HG03469 (cell line): ENCODE measurements around the gene SPIN3.
"Not testable (repeated sequence)": the region's sequence is repeated elsewhere in the genome, so short reads cannot be mapped to it uniquely, and the experiment has no call there.

Experiments
- ATAC-seq: cut with Tn5 transposase; IDR thresholded peaks from one replicate; pipeline ENCODE4 v1.9.1; 2021; ENCODE audit warnings: mild to moderate bottlenecking, moderate library complexity, moderate number of reproducible peaks; ENCODE audit not compliant: unreplicated experiment

The SPIN3 gene

GRCh38 chrX:56995271-56995994, at the start of gene SPIN3:
SPIN3 (minus strand) TSS chrX:56995541; CDS start chrX:56994947, 594 bp downstream.
- peak; percentile 98 for ATAC-seq

GRCh38 chrX:57044245-57044644, 48.9 kb upstream of the SPIN3 start:
- no peak for ATAC-seq

- not testable (repeated sequence) for ATAC-seq
Measured at GRCh38 chrX:57037265-57037664, 41.9 kb upstream of the SPIN3 start.

GRCh38 chrX:56994375-56995270, 718 bp downstream of the SPIN3 start:
- ATAC-seq = no peak

DNA sequence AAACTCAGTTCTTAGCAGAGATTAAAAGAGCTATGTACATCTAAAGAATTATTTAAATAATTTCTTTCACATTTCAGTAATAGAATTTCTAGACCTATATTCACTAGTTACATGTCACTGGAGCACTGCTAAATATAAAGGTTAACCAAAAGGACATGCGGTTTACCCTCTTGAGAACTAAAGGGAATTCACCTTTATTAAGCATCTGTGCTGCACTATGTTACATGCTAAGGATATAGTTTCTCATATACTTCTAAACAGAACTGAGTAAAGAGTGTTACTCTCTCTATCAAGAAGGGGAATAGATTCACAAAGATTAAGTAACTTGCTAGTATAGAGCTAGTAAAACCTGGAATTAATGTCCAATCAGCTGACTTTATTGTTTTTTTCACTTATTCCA, 7.6 kb downstream of the SPIN3 start:
- ATAC-seq = no peak

GRCh38 chrX:56986138-56986537, 9.2 kb downstream of the SPIN3 start:
- ATAC-seq = peak; percentile 52

- peak; percentile 95 for ATAC-seq
Measured at GRCh38 chrX:56978172-56978571, 17.2 kb downstream of the SPIN3 start.

GRCh38 chrX:56975611-56976010, 19.7 kb downstream of the SPIN3 start:
- ATAC-seq = no peak

GRCh38 chrX:56974408-56974807, 20.9 kb downstream of the SPIN3 start:
- ATAC-seq = no peak

DNA sequence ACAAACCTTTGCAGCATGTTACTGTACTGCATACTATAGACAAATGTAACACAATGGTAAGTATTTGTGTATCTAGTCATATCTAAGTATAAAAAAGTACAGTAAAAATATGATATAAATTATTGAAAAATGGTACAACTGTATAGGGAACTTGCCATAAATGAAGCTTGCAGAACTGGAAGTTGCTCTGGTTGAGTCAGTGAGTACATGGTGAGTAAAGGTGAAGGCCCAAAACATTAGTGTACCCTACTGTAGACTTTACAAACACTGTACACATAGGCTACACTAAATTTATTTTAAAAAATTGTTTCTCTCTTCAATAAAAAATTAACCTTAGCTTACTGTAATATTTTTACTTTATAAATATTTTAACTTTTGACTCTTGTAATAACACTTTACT, 25.8 kb downstream of the SPIN3 start:
- ATAC-seq = no peak

DNA sequence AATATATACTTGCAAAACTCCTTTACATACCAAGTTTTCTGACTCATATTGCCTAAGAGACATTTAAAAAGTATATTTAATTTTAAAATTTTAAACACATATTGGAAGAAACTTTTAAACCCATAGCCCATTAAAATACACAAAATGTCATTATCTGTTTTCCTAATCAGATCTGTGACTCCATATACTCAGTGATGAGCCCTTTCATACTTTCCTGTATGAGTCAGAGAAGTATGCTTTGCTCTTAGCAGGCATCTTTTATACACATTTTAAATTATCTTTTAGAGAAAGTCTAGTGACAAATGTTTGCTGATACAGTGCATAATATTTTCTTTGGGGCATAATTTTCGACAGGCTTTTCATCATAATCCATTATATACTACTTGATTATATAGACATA, 26.4 kb downstream of the SPIN3 start:
- ATAC-seq = no peak

GRCh38 chrX:56963377-56963776, 32.0 kb downstream of the SPIN3 start:
- ATAC-seq = no peak

- ATAC-seq = no peak
Measured at GRCh38 chrX:56947699-56948098, 47.6 kb downstream of the SPIN3 start.

GRCh38 chrX:56946201-56946600, 49.1 kb downstream of the SPIN3 start:
- ATAC-seq = not testable (repeated sequence)

- not testable (repeated sequence) for ATAC-seq
Measured at GRCh38 chrX:56945226-56945625, 50.1 kb downstream of the SPIN3 start.

GRCh38 chrX:56943264-56943663, 52.1 kb downstream of the SPIN3 start:
- no peak for ATAC-seq
